GM12874 (cell line): Measurements from ENCODE around the gene PPL.

Experiments used
- CTCF ChIP-seq: IDR thresholded peaks from 2 replicates; pipeline ENCODE4 v1.5.1; 2011; ENCODE audit warnings: low read depth, mild to moderate bottlenecking, control low read depth, low read length, moderate library complexity; ENCODE audit not compliant: insufficient read depth

PPL gene

GRCh38 chr16:4874666-4875065 is 62.3 kb downstream of the PPL start:
- no peak for TF ChIP-seq CTCF

DNA sequence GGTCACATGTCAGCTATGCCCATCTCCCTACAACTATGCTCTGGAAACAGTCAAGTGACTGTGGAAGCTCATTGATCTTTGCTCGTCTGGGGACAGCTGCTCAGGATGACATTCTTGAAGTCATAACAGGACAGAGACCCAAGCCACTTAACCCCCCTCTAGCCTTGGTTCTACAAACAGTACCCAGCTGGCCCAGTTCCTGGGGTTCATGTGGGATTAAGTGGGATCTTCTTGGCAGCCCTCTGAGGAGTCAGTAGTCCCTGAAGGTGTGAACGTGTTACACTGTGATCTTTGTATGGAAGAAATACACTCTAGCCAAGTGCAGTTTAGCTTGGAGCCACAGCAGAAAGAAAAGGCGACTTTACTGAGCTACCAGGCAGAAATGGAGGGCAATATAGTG is 63.9 kb downstream of the PPL start:
- TF ChIP-seq CTCF: no peak

DNA sequence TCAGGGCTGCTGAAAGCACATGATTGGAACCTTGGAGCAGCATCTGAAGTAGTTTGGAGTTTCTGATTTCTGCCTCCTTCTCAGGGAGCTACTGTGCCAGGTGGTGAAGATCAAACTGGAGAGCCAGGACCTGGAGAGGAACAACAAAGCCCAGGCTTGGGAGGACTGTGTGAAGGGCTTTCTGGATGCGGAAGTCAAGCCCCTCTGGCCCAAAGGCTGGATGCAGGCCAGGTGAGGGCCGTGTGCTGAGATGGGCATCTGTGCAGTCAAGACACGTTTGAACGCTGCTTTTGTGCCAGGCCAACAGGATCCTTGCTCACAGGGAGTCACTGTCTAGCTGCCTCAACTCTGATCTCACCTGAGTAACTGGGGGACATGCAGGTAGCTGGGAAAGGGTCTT is 65.9 kb downstream of the PPL start:
- TF ChIP-seq CTCF: no peak

GRCh38 chr16:4870138-4870671 is 66.7 kb downstream of the PPL start:
- TF ChIP-seq CTCF: no peak

- TF ChIP-seq CTCF: no peak
These were observed 67.7 kb downstream of the PPL start for GRCh38 chr16:4869147-4869805.

GRCh38 chr16:4868535-4868934 is 68.4 kb downstream of the PPL start:
- no peak for TF ChIP-seq CTCF

- no peak for TF ChIP-seq CTCF
These were observed 68.9 kb downstream of the PPL start for GRCh38 chr16:4868026-4868425.

GRCh38 chr16:4866586-4866985 is 70.4 kb downstream of the PPL start:
- no peak for TF ChIP-seq CTCF
